Mononuclear cell (primary cell): ENCODE measurements around the gene FAM117B. TPM values are rescaled to one million over a fixed set of nuclear protein-coding genes. Genes with fewer than 3 reads are reported as not detected.
"Not testable (repeated sequence)": the region's sequence is repeated elsewhere in the genome, so short reads cannot be mapped to it uniquely, and the experiment has no call there.

Experiments used
- H3K27me3 ChIP-seq: 2 replicates; pipeline ENCODE4 v1.6.0; 2011; ENCODE audit warnings: low read length, control low read depth; ENCODE audit not compliant: insufficient read depth
- H3K4me1 ChIP-seq: 2 replicates; pipeline ENCODE4 v1.5.1; 2011; ENCODE audit warnings: mild to moderate bottlenecking, low read length, control low read depth; ENCODE audit not compliant: insufficient read depth
- H3K4me3 ChIP-seq: 2 replicates; pipeline ENCODE4 v1.5.1; 2011; ENCODE audit warnings: mild to moderate bottlenecking, low read length, moderate library complexity
- H3K9me3 ChIP-seq: 2 replicates; pipeline ENCODE4 v1.5.1; 2011; ENCODE audit warnings: low read depth, mild to moderate bottlenecking, control low read depth, low read length
- total RNA-seq: library from RNA; depleted of rRNA; stranded (reverse); fragments of >200 nt; gene quantifications from one replicate; pipeline ENCODE4 v1.2.3, GENCODE V29; 2012

The FAM117B gene
- total RNA-seq, 1 donor, result 31.1 TPM

- Histone ChIP-seq H3K4me1 (no peaks in the 10 kb centered on the region), H3K4me3 (no peak overlapping the region), H3K27me3 (no peaks in the 10 kb centered on the region), H3K9me3 (no peaks in the 10 kb centered on the region)
These were observed 139.3 kb downstream of the FAM117B start for GRCh38 chr2:202774104-202774503.

GRCh38 chr2:202778217-202778616, 143.4 kb downstream of the FAM117B start:
- no peaks in the 10 kb centered on the region for H3K9me3 ChIP-seq
- H3K4me1 ChIP-seq, result no peaks in the 10 kb centered on the region
- H3K27me3 ChIP-seq, result no peaks in the 10 kb centered on the region
- H3K4me3 ChIP-seq, result no peak overlapping the region

- Histone ChIP-seq H3K9me3 (no peaks in the 10 kb centered on the region), H3K27me3 (no peaks in the 10 kb centered on the region), H3K4me3 (no peak overlapping the region), H3K4me1 (no peaks in the 10 kb centered on the region)
These were observed 145.8 kb downstream of the FAM117B start for GRCh38 chr2:202780514-202781021.

- H3K9me3 ChIP-seq, result no peaks in the 10 kb centered on the region
- H3K27me3 ChIP-seq, result no peaks in the 10 kb centered on the region
- no peaks in the 10 kb centered on the region for H3K4me1 ChIP-seq
- no peak overlapping the region for H3K4me3 ChIP-seq
These were observed 148.3 kb downstream of the FAM117B start for GRCh38 chr2:202782940-202783558.

GRCh38 chr2:202786842-202787241, 152.1 kb downstream of the FAM117B start:
- Histone ChIP-seq H3K4me1 (no peaks in the 10 kb centered on the region), H3K4me3 (no peak overlapping the region), H3K9me3 (no peaks in the 10 kb centered on the region), H3K27me3 (no peaks in the 10 kb centered on the region)

- no peaks in the 10 kb centered on the region for H3K27me3 ChIP-seq
- no peaks in the 10 kb centered on the region for H3K9me3 ChIP-seq
These were observed 155.9 kb downstream of the FAM117B start for GRCh38 chr2:202790676-202791075.

GRCh38 chr2:202797944-202798343, 163.2 kb downstream of the FAM117B start:
- Histone ChIP-seq H3K27me3 (no peaks in the 10 kb centered on the region), H3K4me1 (no peaks in the 10 kb centered on the region), H3K9me3 (no peaks in the 10 kb centered on the region), H3K4me3 (no peak overlapping the region)

More at GRCh38 chr2:202790676-202791075, 155.9 kb downstream of the FAM117B start:
- Histone ChIP-seq H3K4me3 (no peak overlapping the region), H3K4me1 (no peaks in the 10 kb centered on the region)

GRCh38 chr2:202805911-202806310, 171.1 kb downstream of the FAM117B start:
- not testable (repeated sequence) for H3K4me3 ChIP-seq, H3K27me3 ChIP-seq, H3K9me3 ChIP-seq, H3K4me1 ChIP-seq

- H3K4me3 ChIP-seq, H3K4me1 ChIP-seq, H3K27me3 ChIP-seq, H3K9me3 ChIP-seq: not testable (repeated sequence)
These were observed 172.8 kb downstream of the FAM117B start for GRCh38 chr2:202807431-202808138.

GRCh38 chr2:202808754-202809153, 174.0 kb downstream of the FAM117B start:
- no peaks in the 10 kb centered on the region for H3K27me3 ChIP-seq
- H3K4me3 ChIP-seq, result no peak overlapping the region
- no peaks in the 10 kb centered on the region for H3K4me1 ChIP-seq
- no peaks in the 10 kb centered on the region for H3K9me3 ChIP-seq

GRCh38 chr2:202813387-202813786, 178.6 kb downstream of the FAM117B start:
- Histone ChIP-seq H3K9me3 (no peaks in the 10 kb centered on the region), H3K27me3 (no peaks in the 10 kb centered on the region), H3K4me1 (no peaks in the 10 kb centered on the region), H3K4me3 (no peak overlapping the region)

- no peaks in the 10 kb centered on the region for H3K4me1 ChIP-seq
- H3K9me3 ChIP-seq, result no peaks in the 10 kb centered on the region
- no peak overlapping the region for H3K4me3 ChIP-seq
- no peaks in the 10 kb centered on the region for H3K27me3 ChIP-seq
These were observed 179.5 kb downstream of the FAM117B start for GRCh38 chr2:202814226-202814625.

- no peaks in the 10 kb centered on the region for H3K4me1 ChIP-seq
- no peak overlapping the region for H3K4me3 ChIP-seq
- no peaks in the 10 kb centered on the region for H3K27me3 ChIP-seq
These were observed 181.0 kb downstream of the FAM117B start for GRCh38 chr2:202815548-202816360.

GRCh38 chr2:202817771-202818170, 183.0 kb downstream of the FAM117B start:
- Histone ChIP-seq H3K4me1 (no peaks in the 10 kb centered on the region), H3K27me3 (no peaks in the 10 kb centered on the region), H3K4me3 (no peak overlapping the region), H3K9me3 (no peaks in the 10 kb centered on the region)

More at GRCh38 chr2:202815548-202816360, 181.0 kb downstream of the FAM117B start:
- no peaks in the 10 kb centered on the region for H3K9me3 ChIP-seq

GRCh38 chr2:202818321-202818720, 183.6 kb downstream of the FAM117B start:
- Histone ChIP-seq H3K4me1 (no peaks in the 10 kb centered on the region), H3K9me3 (no peaks in the 10 kb centered on the region), H3K4me3 (no peak overlapping the region), H3K27me3 (no peaks in the 10 kb centered on the region)
